Activated CD8-positive, alpha-beta memory T cell treated with anti-CD3 and anti-CD28 coated beads, Interleukin-2, amount 50 U/mL, for 4 hours (primary cell): ENCODE measurements around the gene PGK1.
"Not testable (repeated sequence)": the region's sequence is repeated elsewhere in the genome, so short reads cannot be mapped to it uniquely, and the experiment has no call there.

Experiments
- DNase-seq: peaks from one replicate; pipeline ENCODE4 v3.0.0-alpha.2; 2020

The PGK1 gene

DNA sequence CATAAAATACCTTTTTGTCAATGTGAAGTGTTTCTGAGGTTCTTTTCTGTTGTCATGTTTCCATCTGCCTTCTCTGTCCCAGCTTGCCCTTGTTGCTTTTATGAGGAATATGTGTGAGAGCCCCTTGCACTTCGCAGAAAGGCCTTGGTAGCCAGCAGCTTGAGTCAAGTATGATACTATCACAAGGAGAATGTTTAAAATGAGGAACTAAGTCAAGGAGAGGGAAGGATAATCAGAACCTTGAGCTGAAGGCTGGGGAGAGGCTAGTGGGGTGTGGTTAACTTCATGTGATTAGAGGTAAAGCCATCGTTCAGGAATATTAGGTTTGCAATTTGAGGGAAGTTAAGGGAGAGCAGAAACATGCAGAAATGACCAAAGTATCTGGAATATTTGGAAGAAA, 12.7 kb downstream of the PGK1 start:
- DNase-seq, result no peak

DNA sequence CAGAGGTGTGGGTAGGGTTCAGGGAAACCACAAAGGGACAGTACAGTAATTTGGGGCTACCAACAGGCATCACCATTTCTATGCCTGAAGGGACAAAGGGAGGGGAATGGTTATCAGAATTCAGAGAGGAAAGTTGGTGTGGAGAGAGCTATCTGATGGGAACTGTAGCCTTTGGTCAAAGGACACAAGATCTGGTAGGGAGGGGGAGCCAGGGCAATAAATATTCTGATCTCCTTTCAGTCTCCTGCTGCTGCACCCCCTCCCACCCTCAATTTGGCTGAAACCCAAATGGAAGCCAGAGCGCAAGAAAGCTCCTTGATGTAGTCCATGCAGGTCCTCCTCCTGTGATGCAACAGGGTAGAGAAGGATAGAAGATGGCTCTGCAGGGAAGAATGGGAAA, 14.6 kb downstream of the PGK1 start:
- no peak for DNase-seq

DNA sequence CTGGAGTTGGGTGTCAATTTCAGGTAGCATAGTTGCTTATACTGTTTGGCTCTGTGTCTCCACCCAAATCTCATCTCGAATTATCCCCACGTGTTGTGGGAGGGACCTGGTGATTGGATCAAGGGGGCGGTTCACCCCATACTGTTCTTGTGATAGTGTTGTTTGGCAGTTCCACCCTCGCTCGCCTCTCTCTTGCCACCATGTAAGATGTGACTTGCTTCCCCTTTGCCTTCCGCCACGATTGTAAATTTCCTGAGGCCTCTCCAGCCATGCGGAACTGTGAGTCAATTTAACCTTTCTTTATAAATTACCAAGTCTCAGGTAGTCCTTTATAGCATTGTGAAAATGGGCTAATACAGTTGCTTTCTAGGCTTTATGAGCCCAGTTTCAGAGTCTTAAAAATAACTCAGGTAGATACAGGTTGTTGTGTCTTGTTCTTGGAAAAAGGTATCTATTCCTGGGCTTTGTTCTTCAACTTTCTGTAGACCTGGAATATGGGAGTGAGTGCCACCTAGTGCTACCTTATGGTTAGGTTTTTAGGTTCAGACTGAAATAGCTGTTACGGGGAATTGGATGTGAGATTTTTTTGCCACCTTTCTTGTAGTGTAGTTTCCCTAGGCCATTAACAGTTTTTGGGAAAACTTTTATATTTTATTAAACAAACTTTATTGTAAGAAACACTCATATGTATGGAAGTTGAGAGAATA, 15.6 kb downstream of the PGK1 start:
- DNase-seq, result no peak

DNA sequence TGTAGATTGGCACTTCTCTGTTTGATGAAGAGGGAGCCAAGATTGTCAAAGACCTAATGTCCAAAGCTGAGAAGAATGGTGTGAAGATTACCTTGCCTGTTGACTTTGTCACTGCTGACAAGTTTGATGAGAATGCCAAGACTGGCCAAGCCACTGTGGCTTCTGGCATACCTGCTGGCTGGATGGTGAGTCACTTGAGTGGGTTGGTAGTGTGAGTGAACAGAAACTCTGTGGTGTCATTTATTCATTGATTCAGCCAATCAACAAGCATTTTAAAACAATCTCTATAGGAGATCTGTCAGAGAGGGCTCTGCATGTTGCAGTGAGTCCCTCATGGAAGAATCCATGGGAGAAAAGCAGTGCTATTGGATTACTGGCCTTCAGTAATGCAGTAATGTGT, 19.1 kb downstream of the PGK1 start:
- peak; percentile 38 for DNase-seq

DNA sequence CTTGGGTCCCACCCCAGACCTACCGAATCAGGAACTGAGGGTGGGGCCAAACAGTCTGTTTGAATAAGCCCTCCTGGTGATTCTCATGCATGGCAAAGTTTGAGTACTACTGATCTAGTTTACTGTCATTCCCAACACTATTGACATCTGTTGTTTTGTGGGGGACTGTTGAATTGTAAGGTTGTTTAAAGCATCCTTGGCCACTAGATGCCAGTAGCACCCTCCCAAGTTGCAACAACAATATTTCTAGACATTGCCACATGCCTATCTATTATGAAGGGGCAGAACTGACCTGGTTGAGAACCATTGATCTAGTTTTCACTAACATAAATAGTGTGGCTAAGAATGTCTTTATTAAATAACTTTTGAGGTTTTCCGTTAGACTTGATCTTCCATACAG, 20.3 kb downstream of the PGK1 start:
- no peak for DNase-seq

DNA sequence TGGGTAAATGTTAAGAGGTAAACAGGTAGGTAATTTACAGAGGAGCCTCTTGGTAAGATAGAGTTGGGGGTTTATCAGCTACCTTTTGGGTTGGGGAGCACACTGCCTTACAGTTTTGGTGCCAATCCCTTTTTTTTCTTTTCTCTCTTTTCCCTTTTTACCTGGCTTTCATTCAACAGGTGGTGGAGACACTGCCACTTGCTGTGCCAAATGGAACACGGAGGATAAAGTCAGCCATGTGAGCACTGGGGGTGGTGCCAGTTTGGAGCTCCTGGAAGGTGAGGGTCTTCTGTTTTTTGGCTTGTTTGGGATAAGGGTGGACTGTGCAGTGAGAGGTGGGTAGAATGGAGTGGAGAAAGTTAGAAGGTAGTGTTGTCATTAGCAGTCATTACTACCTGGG, 21.1 kb downstream of the PGK1 start:
- DNase-seq, result no peak

DNA sequence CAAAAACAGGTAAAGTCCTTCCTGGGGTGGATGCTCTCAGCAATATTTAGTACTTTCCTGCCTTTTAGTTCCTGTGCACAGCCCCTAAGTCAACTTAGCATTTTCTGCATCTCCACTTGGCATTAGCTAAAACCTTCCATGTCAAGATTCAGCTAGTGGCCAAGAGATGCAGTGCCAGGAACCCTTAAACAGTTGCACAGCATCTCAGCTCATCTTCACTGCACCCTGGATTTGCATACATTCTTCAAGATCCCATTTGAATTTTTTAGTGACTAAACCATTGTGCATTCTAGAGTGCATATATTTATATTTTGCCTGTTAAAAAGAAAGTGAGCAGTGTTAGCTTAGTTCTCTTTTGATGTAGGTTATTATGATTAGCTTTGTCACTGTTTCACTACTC, 21.7 kb downstream of the PGK1 start:
- DNase-seq, result not testable (repeated sequence)

DNA sequence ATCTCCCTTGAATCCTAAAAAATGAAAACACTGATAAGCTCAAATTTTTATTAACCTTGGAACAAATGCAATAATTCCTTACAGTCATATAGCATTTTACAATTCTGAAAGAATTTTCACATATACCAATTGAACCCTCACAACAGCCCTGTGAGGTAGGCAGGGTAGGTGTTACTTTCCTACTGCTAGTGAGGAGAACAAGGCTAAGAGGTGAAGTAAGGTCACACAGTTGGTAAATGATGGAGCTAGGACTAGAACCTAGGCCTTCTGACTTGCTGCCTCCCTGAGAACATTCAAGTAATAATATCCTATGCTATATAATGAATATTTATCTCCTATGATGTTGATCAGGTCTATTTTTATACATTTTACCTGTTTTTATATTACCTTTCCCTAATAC, 25.7 kb downstream of the PGK1 start:
- no peak for DNase-seq

DNA sequence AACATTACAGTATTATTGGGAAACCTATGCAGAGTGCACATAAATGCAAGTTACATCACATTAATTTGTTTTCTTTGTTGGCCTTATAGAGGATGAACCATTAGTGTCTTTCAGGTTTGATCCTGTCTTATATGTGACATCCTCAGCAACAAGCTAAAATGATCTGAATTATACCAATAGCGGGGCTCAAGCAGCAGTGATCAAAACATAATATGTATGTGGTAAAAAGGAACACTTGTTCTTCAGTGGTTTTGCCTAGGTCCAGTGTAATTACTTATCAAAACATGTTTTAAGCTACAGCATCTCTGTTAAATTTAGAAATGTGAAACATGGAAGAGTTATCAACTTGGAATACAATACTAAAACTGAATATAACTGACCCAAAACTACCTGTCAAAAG, 26.3 kb downstream of the PGK1 start:
- DNase-seq, result no peak

DNA sequence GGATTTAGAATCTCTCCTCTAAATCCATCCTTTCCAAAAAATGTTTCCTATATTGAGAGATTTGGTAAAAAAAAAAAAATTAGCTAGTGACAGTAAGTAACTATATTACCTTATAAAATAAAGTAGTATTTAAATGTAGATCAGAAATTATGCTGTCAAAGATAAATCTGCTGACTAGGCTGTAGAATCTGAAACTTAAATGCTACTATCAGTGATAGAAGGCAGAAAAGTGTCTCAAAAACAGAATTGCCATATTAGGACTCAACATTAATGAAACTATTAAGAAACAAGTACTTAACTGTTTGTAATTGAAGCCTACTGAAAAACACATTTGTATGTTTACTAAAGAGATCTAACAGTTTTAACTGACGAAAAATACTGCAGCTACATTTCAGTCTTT, 27.1 kb downstream of the PGK1 start:
- no peak for DNase-seq

DNA sequence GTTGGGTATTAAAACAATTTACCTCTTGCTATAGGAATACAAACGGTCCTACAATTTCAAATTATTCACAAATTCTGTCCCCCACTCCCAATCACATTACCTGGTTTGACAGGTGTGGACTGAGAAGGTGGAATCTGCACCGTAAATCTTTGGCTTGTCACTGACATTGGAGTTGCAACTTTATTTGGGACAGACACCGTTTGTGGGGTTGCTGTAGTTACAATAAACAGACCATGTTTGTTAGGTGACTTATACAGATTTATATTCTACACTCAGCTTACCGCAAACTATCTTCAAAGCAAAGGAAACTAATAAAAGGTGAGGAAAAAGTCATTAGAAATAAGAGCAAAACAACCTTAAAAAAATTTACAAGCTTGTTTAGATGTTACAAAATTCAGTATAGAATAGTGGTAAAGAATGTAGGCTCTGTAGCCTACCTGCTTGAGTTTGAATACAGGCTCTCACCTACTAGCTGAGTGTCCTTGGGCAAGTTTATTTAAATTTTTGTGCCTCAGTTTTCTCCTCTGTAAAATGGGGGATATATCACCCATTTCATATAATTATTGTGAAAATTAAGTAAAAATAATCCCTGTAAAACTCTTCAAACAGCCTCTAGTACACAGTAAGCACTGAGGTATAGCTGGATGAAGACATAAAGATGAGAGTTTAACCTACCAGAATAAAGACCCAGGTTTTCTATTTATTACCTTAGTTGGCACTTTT, 29.4 kb downstream of the PGK1 start:
- DNase-seq, result no peak

DNA sequence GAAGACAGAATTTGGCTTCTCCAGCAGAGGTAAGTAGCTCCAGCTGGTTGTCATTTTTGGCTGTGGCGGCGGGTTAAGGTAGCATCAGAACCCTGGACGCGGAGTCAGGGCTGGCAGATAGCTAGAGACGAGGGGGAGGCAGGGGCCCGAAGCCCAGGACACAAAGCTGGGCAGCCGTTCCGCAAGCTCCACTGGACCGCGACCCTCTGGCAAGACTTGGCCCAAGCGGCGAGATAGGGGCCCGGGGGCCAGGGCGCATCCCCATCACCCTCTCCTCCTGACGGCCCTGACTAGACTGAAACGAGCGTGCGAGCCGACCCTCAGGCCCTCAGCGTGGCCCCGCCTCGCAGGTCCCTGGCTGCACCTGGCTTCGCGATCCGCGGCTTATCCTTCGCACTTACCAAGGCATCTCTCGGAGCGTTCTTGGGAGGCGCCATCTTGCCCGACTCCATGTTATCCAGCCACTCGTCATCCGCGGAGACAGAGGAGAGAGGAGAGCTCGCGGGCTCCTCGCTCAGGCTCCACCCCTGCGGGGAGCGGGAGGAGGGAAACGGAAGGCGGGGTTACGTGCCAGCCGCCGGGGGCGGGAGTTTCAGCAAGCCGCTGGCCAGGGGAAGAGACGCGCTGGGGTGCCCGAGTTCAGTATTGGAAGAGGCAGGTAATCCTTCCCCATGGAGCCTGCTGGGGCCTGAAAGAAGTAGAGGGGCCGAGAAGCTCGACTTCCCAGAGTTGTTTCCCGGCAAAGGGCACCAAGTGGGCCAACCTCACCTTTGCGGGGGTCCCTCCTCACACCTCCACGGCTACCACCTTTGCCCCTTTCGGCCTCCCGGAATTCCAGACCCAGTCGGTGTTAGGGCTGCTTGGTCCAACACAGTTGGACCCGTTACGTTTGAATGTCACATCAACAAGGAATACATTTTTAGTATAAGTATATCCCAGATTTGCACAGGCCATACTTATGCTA, 35.4 kb downstream of the PGK1 start, which contains the start of gene TAF9B:
Gene TAF9B, minus strand, starts transcription at position 491 of the 964 bp plus-strand sequence. Its CDS starts 39 bp downstream, at position 452.
- peak; percentile 79 for DNase-seq

DNA sequence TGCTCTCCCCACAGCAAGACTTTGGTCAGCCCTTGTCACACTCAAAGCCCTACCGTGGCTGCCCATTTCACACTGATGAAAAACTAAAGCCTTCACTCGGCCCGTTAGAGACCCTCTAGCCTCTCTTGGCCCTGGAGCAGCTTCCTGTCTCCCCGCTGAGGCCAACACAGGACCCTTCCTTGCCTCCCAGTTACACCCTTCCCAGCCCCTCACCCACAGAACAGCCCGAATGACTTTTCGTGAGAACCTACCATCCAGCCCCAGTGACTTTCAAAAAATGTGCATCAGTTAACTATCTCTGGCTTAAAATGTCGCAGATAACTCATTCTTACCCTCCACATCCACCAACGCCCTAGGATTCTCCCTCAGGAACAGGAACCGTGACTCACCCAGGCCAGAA, 36.2 kb downstream of the PGK1 start:
- DNase-seq, result no peak

DNA sequence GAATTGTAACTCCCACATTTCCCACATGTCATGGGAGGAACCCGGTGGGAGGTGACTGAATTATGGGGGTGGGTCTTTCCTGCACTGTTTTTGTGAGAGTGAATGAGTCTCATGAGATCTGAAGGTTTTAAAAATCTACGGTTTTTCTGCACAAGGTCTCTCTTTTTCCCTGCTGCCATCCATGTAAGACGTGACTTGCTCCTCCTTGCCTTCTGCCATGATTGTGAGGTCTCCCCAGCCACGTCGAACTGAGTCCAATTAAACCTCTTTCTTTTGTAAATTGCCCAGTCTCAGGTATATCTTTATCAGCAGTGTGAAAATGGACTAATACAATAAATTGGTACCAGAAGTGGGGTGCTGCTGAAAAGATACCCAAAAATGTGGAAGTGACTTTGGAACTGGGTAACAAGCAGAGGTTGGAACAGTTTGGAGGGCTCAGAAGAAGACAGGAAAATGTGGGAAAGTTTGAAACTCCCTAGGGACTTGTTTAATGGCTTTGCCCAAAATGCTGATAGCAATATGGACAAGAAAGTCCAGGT, 43.0 kb downstream of the PGK1 start:
- DNase-seq, result not testable (repeated sequence)

DNA sequence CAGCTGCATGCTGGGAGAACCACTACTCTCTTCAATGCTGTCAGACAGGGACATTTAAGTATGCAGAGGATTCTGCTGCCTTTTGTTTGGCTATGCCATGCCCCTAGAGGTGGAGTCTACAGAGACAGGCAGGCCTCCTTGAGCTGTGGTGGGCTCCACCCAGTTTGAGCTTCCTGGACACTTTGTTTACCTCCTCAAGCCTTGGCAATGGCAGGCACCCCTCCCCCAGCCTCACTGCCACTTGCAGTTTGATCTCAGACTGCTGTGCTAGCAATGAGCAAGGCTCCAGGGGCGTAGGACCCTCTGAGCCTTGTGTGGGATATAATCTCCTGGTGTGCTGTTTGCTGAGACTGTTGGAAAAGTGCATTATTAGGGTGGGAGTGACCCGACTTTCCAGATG, 53.3 kb downstream of the PGK1 start:
- not testable (repeated sequence) for DNase-seq

DNA sequence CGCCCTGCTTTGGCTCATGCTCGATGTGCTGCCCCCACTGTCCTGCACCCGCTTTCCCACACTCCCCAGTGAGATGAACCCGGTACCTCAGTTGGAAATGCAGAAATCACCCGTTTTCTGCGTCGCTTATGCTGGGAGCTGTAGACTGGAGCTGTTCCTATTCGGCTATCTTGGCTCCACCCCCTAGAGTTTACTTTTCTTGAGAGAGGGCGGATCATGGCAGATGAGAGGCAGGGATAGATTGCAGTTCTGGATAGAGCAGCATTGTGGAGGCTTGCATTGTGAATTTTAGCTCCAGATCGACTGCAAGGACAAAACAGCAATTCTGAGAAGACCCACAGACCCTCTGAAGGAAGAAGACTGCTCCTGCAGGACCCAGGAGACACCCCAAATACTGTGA, 53.8 kb downstream of the PGK1 start:
- not testable (repeated sequence) for DNase-seq

DNA sequence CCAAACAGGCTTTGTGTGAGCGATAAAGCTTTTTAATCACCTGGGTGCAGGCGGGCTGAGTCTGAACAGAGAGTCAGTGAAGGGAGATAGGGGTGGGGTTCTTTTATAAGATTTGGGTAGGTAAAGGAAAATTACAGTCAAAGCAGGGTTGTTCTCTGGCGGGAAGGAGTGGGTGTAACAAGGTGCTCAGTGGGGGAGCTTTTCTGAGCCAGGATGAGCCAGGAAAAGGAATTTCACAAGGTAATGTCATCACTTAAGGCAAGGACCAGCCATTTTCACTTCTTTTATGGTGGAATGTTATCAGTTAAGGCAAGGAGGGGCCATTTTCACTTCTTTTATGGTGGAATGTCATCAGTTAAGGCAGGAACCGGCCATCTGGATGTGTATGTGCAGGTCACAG, 56.7 kb downstream of the PGK1 start:
- not testable (repeated sequence) for DNase-seq

DNA sequence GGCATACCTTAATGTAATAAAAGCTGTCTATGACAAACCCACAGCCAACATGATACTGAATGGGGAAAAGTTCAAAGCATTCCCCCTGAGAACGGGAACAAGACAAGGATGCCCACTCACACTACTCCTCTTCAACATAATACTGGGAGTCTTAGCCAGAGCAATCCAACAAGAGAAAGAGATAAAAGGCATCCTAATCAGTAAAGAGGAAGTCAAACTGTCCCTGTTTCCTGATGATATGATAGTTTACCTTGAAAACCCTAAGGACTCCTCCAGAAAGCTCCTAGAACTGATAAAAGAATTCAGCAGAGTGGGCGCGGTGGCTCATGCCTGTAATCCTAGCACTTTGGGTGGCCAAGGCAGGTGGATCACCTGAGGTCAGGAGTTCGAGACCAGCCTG, 59.1 kb downstream of the PGK1 start:
- DNase-seq, result not testable (repeated sequence)

DNA sequence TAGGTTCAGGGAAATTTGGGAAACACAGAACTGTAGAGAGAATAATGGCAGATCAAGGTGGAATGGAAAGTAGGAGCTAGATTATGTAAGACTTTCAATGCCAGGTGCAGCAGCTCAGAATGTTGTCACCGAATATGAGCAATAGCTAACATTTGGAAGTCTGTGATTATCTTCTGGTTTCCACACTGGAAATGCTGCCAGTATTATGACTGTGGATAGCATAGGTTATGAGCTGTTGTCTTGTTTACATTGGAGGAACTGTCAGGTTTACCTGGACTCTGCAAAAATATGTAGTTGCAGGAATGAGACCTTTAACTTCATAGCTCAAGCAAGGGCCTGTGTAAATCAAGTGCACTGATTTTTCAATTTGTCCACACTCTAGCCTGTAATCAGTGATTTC, 61.4 kb downstream of the PGK1 start:
- DNase-seq, result no peak

DNA sequence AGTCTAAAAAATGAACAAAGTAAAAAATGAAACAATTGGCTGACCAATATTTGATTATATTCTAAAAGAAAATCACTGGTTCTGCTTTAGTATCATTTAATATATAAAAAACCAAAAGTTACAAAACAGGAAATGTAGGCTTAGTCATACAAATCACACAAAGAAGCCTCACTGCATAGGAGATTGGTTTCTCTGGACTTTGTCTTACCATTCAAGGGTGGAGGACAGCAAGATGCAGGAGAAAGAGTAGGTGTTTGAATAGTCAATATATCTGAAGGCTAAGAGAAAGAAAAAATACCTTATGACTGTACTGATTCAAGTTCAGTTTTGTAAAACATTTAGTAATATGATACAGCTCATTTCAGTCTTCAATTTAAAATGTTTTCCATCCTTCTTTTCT, 64.0 kb downstream of the PGK1 start:
- no peak for DNase-seq
